PFSK-1 (cell line): ENCODE measurements around the gene RAPGEF2.

Source experiments
- FOXP2 ChIP-seq: optimal IDR thresholded peaks from 2 replicates; pipeline ENCODE3; 2011; ENCODE audit warnings: borderline replicate concordance, control low read depth, inconsistent platforms; ENCODE audit not compliant: insufficient read depth; ENCODE audit errors: extremely low read length, extremely low read depth
- POLR2AphosphoS5 ChIP-seq: IDR thresholded peaks from 2 replicates; pipeline ENCODE4 v1.6.1; 2012; ENCODE audit warnings: low read depth, mild to moderate bottlenecking, control low read depth, low read length, moderate library complexity
- REST ChIP-seq, 2 experiments: IDR thresholded peaks; 2 replicates each; pipeline versions ENCODE4 v1.6.1 to v1.8.0; 2011 to 2012; ENCODE audit warnings: low read depth in 2 of 2, low read length in 2 of 2, control low read depth in 1 of 2, inconsistent platforms in 1 of 2, mild to moderate bottlenecking in 1 of 2, moderate library complexity in 1 of 2; ENCODE audit not compliant: insufficient read depth in 1 of 2
- SIN3A ChIP-seq: IDR thresholded peaks from 2 replicates; pipeline ENCODE4 v1.6.1; 2012; ENCODE audit warnings: mild to moderate bottlenecking, low read length, moderate library complexity, borderline replicate concordance; ENCODE audit not compliant: insufficient read depth
- TAF1 ChIP-seq: IDR thresholded peaks from 2 replicates; pipeline ENCODE4 v1.6.1; 2012; ENCODE audit warnings: low read length, control low read depth, borderline replicate concordance; ENCODE audit not compliant: insufficient read depth

RAPGEF2 gene

GRCh38 chr4:159279084-159279483, 176.2 kb downstream of the RAPGEF2 start:
- TF ChIP-seq TAF1 (no peak), SIN3A (no peak), FOXP2 (no peak), POLR2AphosphoS5 (no peak), REST (IDR thresholded peaks at IDR 0.05; ENCODE audit: insufficient read depth in 1 of 2, low read depth in 2 of 2, low read length in 2 of 2) (no peak)

GRCh38 chr4:159280442-159281172, 177.7 kb downstream of the RAPGEF2 start:
- TF ChIP-seq REST (IDR thresholded peaks at IDR 0.05; ENCODE audit: insufficient read depth in 1 of 2, low read depth in 2 of 2, low read length in 2 of 2), result no peak
- no peak for TF ChIP-seq FOXP2
- TF ChIP-seq SIN3A, result no peak
- no peak for TF ChIP-seq TAF1
- no peak for TF ChIP-seq POLR2AphosphoS5

GRCh38 chr4:159281771-159282170, 178.9 kb downstream of the RAPGEF2 start:
- TF ChIP-seq REST (IDR thresholded peaks at IDR 0.05; ENCODE audit: insufficient read depth in 1 of 2, low read depth in 2 of 2, low read length in 2 of 2) (no peak), POLR2AphosphoS5 (no peak), SIN3A (no peak), TAF1 (no peak), FOXP2 (no peak)

GRCh38 chr4:159282329-159282728, 179.4 kb downstream of the RAPGEF2 start:
- TF ChIP-seq POLR2AphosphoS5 (no peak), TAF1 (no peak), SIN3A (no peak), REST (IDR thresholded peaks at IDR 0.05; ENCODE audit: insufficient read depth in 1 of 2, low read depth in 2 of 2, low read length in 2 of 2) (no peak), FOXP2 (no peak)

- TF ChIP-seq SIN3A (no peak), REST (IDR thresholded peaks at IDR 0.05; ENCODE audit: insufficient read depth in 1 of 2, low read depth in 2 of 2, low read length in 2 of 2) (no peak), POLR2AphosphoS5 (no peak)
Measured at GRCh38 chr4:159282944-159283343, 180.1 kb downstream of the RAPGEF2 start.
